ENCODE data around the gene HS6ST2. TPM values are rescaled to one million over a fixed set of nuclear protein-coding genes. Genes with fewer than 3 reads are reported as not detected.
A peak's percentile ranks its signal among the peaks of the same experiment; 100 is the strongest.
"Not testable (repeated sequence)": the region's sequence is repeated elsewhere in the genome, so short reads cannot be mapped to it uniquely, and the experiment has no call there.

HS6ST2 gene
- 29.1 TPM for total RNA-seq

DNA sequence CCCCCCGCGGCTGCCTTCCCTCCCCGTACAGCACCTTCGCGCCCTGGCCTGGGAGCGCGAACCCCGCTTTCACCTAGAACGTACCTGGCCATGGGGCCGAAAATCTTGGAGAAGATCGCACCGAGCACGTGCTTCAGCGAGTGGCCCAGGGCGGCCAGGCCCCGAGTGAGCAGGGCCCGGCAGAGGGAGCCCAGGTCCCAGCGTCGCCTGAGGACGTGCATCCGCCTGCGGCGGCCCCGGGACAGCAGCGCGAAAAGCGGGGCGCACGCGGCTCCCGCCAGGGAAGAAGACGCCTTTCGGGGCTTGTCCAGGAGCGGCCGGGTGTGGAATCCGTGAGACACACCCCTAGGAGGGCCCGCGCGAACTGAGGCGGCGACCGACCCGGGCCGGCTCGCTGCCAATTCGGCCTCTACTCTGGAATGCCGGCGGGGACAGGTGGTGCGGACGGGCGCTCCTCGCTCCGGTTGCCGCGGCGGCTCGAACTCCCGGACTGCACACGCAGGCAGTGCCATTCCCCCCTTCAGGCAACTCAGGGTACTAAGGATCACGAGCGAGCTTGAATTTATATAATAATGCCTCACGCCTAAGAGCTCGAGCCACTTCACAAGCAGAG is at the start of gene HS6ST2:
Gene HS6ST2 (minus strand): TSS at position 539 of the 613 bp plus-strand sequence.
- peak; percentile 55 for DNase-seq

DNA sequence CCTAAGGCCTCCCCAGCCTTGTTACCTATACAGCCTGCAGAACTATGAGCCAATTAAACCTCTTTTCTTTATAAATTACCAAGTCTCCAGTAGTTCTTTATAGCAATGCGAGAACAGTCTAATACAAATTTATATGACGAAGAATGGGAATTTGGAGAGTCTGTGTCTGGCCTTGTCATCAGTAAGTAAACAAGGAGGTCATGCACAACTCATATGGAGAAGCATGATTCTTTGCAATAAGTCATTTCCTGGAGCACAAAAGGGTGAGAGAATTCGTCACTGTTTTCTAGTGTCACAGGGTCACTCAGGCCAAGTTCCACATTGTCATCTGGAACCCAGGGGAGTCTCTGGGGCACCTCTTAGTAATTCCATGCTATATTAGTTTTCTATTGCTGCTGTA is 49.0 kb upstream of the HS6ST2 start:
- DNase-seq = no peak

- no peak for DNase-seq
Observed at GRCh38 chrX:133005616-133006015, 47.2 kb upstream of the HS6ST2 start.

DNA sequence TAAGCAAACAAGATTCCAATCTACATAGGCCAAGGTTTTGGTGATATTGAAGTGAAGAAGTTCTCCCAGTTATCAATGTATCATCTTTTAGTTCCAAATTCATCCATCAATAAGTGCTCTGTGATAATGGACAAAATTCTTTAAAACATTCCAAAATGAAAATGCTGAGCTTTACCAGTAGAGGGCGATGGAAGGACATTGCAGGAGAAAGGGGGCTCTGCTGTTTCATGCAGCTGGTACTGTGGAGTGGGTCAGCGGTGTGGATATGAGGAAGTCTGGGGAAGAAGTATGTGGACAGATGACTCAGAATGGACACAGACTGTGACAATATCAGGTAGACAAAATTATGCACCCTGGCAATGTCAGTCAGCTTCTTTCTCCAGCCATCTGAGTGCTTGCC is 46.6 kb upstream of the HS6ST2 start:
- DNase-seq = peak; percentile 39

- no peak for DNase-seq
Observed at GRCh38 chrX:132999209-132999608, 40.8 kb upstream of the HS6ST2 start.

DNA sequence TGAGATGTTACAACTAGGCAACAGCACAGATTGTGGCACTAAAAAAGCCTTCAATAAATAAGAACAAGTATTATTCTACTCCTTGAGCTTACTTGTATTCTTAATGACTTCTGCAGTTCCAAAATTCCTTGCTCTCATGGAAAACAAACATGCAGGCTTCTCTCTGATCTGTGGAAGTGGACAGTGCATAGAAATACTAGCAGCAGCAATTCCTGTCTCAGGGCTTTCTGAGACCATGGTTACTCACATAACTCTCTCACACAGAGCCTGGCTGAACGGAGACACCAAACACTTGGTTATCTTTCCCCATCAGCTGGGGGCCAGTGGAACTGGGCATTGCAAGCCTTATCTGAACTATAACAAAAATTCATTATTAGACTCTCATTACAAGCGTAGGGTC is 32.4 kb upstream of the HS6ST2 start:
- no peak for DNase-seq

GRCh38 chrX:132986556-132986955 is 28.1 kb upstream of the HS6ST2 start:
- no peak for DNase-seq

GRCh38 chrX:132984058-132984650 is 25.7 kb upstream of the HS6ST2 start:
- no peak for DNase-seq

DNA sequence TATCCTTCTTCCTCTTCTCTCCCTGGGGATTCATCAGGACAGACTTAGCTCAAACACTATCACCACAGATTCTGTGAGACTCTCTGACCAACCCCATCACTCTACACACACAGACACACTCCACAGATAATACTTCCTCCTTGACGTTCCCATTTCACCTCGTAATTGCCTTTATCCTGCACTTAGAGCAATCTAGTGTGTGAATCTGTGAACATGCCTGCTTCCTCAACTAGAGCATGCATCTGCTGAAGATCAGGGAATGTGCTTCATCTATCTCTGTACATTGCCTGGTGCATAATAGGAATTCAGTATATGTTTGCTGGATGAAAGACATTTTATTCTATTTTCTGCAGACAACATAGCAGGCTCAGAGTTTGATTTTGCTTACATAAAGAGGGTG is 25.1 kb upstream of the HS6ST2 start:
- no peak for DNase-seq

DNA sequence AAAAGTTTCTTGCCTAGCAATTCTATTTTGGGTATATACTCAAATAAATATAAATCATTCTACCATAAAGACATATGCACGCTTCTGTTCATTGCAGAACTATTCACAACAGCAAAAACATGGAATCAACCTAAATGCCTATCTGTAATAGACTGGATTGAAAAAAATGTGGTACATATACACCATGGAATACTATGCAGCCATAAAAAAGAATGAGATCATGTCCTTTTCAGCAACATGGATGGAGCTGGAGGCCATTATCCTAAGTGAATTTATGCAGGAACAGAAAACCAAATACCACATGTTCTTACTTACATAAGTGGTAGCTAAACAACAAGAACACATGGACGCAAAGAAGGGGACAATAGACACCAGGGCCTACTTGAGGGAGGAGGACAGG is 21.6 kb upstream of the HS6ST2 start:
- DNase-seq = not testable (repeated sequence)

- no peak for DNase-seq
Observed at GRCh38 chrX:132968296-132968949, 10.0 kb upstream of the HS6ST2 start.

- DNase-seq = no peak
Observed at GRCh38 chrX:132967049-132967448, 8.6 kb upstream of the HS6ST2 start.

DNA sequence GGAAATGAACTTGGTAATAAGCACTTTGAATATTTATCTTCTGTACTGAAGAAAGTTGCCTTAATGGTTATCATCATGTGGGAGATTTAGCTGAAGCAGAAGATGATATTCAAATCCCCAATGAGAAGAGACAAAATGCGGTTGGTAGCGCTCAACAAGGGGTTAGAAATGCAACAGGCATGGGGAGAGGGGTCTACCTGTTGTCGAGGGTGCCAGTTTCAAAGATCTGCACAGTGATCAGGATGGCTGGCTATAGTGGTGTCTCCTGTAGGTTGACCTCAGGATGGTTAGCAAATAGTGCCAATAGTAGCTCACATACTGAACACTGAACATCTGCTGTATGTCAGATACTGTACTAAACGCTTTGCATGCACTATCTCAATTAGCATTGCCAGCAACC is 7.0 kb upstream of the HS6ST2 start:
- DNase-seq = no peak

DNA sequence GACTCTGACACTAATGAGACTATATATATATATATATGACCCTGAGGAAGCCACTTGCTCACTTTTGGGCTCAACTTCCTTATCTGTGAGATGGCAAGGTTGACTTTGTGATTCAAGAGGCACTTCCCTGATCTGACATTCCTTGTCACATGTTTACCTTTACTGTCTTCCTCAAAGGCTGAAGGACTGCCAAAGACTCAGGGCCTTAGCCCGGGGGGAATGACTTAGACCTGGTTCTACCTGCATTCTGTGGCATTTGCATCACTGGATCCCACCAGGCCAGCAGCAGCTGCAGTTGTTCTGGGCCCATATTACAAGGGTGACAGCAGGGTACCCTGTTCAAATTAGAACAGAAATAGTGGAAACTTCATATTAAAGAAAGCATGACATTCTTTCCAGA is 3.1 kb upstream of the HS6ST2 start:
- no peak for DNase-seq

DNA sequence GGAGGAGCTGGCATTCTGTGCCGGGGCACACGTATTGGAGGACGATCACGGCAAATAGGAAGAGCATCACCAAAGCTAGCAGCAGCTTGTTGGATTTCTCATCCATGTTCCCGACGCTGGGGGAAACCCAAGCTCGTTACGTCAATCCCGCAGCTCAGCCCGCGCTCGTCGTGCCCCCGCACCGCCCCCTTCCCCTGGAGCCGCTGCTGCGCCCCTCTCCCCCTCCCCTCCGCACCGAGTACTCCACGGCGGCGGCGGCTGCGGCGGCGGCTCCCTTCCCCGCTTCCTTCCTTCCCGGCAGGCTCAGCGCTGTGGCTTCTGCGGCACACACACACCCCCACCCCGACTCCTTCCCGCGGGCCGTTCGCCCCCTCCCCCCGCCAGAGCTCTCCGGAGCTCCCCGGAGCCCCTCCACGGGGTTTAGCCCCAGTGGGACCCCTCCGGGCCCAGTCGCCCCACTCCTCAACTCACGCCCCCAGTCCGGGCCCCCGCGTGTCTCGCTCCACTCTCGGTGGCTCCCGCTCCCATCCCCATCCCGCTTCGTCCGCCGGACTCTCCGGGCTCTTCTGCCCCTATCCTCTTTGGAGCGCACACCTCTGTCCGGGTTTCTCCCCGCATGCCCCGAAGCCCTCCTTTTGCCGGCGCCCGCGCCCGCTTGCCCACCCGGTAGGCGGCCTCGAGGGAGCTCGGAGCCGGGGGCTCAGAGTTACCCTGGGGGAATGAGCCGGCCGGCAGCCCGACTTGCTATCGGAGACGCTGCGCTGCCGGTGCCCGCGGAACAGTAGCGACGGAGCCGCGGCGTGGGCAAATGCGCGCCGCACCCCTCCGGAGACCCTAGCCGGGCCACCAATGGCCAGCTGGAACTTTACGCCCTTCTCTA is 978 bp downstream of the HS6ST2 start:
- DNase-seq = peak; percentile 67

GRCh38 chrX:132956421-132957210 is 1.8 kb downstream of the HS6ST2 start:
- DNase-seq = peak; percentile 28

DNA sequence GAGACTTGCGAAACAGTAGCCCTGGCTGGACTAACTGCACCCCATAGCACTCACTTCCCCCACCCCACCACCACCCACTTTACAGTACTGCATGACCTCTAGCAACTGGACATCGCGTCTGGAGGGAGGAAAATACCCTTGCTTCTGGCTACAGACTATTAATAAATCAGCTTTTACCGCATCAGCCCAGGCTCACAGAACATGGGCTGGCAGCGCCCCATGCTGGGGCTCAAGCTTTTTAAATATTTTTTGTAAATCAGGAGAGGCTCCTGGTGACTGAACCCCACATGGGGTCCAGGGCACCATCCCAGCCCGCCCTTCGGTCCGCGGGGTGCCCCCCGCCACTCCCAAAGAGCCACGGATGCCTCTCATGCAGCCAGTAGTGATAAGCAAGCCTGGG is 2.7 kb downstream of the HS6ST2 start:
- DNase-seq = peak; percentile 57

DNA sequence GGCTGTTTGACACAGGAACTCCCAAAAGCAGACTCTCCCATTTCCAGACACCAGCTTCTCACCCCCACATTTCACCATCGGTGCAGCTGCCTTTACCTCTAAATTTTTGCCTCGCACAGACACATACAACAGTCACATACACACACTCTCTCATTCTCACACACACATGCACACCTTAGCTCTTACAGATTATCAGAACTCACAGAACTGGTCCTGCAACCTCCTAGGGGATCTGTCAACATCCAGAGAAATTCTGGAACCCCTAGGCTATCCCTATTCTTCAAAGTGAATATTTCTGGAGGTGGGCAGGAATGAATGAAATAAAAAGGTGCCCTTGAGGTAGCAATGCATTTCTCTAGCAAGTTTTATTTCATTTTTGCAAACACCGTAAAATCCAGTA is 4.1 kb downstream of the HS6ST2 start:
- no peak for DNase-seq

DNA sequence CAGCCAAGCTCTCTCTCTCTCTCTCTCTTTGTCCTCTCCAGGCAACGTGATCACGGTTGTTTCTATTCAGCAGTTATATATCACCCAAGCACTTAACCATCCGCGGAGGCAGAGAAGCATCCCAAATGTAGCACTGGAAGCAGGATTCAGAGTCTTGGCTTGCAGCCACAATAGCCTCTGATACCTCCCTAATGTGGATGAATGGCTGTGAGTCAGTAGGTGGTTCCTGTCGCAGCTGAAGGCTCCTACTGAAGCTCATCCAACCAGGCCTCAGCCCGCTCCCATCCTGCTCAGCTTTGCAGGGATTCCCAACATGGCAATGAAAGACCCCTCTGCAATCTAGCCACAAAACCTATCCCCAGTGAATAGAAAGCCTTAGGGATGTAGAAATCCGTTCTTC is 5.1 kb downstream of the HS6ST2 start:
- no peak for DNase-seq

- DNase-seq = no peak
Observed at GRCh38 chrX:132948648-132949260, 9.7 kb downstream of the HS6ST2 start.

DNA sequence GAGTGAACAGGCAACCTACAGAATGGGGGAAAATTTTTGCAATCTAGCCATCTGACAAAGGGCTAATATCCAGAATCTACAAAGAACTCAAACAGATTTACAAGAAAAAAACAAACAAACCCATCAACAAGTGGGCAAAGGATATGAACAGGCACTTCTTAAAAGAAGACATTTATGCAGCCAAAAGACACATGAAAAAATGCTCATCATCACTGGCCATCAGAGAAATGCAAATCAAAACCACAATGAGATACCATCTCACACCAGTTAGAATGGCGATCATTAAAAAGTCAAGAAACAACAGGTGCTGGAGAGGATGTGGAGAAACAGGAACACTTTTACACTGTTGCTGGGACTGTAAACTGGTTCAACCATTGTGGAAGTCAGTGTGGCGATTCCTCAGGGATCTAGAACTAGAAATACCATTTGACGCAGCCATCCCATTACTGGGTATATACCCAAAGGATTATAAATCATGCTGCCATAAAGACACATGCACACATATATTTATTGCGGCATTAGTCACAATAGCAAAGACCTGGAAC is 13.3 kb downstream of the HS6ST2 start:
- DNase-seq = not testable (repeated sequence)

All from tongue (tissue), 2 donors.